GM18867 (cell line): ENCODE measurements around the gene BTBD9.
A peak's percentile ranks its signal among the peaks of the same experiment; 100 is the strongest.

Source experiments
- ATAC-seq: cut with Tn5 transposase; IDR thresholded peaks from one replicate; pipeline ENCODE4 v1.9.1; 2021; ENCODE audit warnings: mild to moderate bottlenecking, moderate library complexity; ENCODE audit not compliant: unreplicated experiment

Gene BTBD9

GRCh38 chr6:38566295-38567030 lies 73.3 kb downstream of the BTBD9 start:
- no peak for ATAC-seq

- no peak for ATAC-seq
These were observed 75.4 kb downstream of the BTBD9 start for GRCh38 chr6:38564301-38564700.

- ATAC-seq = no peak
These were observed 84.1 kb downstream of the BTBD9 start for GRCh38 chr6:38555606-38556005.

GRCh38 chr6:38554700-38555413 lies 84.9 kb downstream of the BTBD9 start:
- no peak for ATAC-seq

GRCh38 chr6:38554014-38554413 lies 85.7 kb downstream of the BTBD9 start:
- ATAC-seq = no peak

- peak; percentile 73 for ATAC-seq
These were observed 87.6 kb downstream of the BTBD9 start for GRCh38 chr6:38552121-38552520.

- ATAC-seq = no peak
These were observed 89.9 kb downstream of the BTBD9 start for GRCh38 chr6:38549795-38550194.

- no peak for ATAC-seq
These were observed 90.5 kb downstream of the BTBD9 start for GRCh38 chr6:38549180-38549579.

GRCh38 chr6:38543022-38543421 lies 96.7 kb downstream of the BTBD9 start:
- no peak for ATAC-seq

GRCh38 chr6:38542031-38542430 lies 97.7 kb downstream of the BTBD9 start:
- no peak for ATAC-seq

GRCh38 chr6:38533064-38533463 lies 106.7 kb downstream of the BTBD9 start:
- ATAC-seq = no peak

GRCh38 chr6:38531134-38531533 lies 108.6 kb downstream of the BTBD9 start:
- ATAC-seq = no peak

GRCh38 chr6:38528196-38528965 lies 111.3 kb downstream of the BTBD9 start:
- no peak for ATAC-seq

GRCh38 chr6:38527371-38527770 lies 112.4 kb downstream of the BTBD9 start:
- ATAC-seq = no peak

GRCh38 chr6:38525888-38526287 lies 113.8 kb downstream of the BTBD9 start:
- no peak for ATAC-seq

- ATAC-seq = no peak
These were observed 115.1 kb downstream of the BTBD9 start for GRCh38 chr6:38524436-38525145.

GRCh38 chr6:38522322-38522721 lies 117.4 kb downstream of the BTBD9 start:
- ATAC-seq = no peak

GRCh38 chr6:38518511-38519304 lies 121.0 kb downstream of the BTBD9 start:
- ATAC-seq = no peak

- ATAC-seq = no peak
These were observed 122.7 kb downstream of the BTBD9 start for GRCh38 chr6:38517005-38517404.

- no peak for ATAC-seq
These were observed 125.3 kb downstream of the BTBD9 start for GRCh38 chr6:38514399-38514798.
